ENCODE results near the gene SCN2A. TPM values are rescaled to one million over a fixed set of nuclear protein-coding genes. Genes with fewer than 3 reads are reported as not detected.

The SCN2A gene
- total RNA-seq (2021) (0.39 to 0.53 TPM (median 0.44 TPM) in 3 replicates), Bru-seq, nascent RNA (percentile 25 among the genes with signal in this experiment)
- long read RNA-seq, experiment 1, partial matches to known transcripts = 1 of 3 reads
- long read RNA-seq, experiment 1, other reads (novel, unspliced or antisense) = 2 of 3 reads
- long read RNA-seq, experiment 2, partial matches to known transcripts = 1 of 1 reads
- long read RNA-seq, experiment 2, other reads (novel, unspliced or antisense) = 0 of 1 reads
- long read RNA-seq, experiment 3 = 0 reads

- Mint-ChIP-seq H3K27me3 (ENCODE audit: low read depth) (no peaks in the 10 kb centered on the region), H3K4me1 (peaks cover 4% of the 10 kb centered on the region; the same call in 1 of the 2 replicates), H3K27ac (no peak within 1 kb of the TSS), H3K36me3 (no peaks in the 10 kb centered on the region), H3K9me3 (no peaks in the 10 kb centered on the region), H3K4me3 (no peak within 1 kb of the TSS)
- ChIA-PET CTCF (interaction anchor here (0.8 to 2.3 kb wide), 22 partner anchors 8 to 635 kb away, joined by 3 to 17 read pairs (median 4); partner anchors contain the start of genes CSRNP3 and SCN3A), POLR2A (no interaction called here)
- no peak for TF ChIP-seq TEAD1 (CRISPR knock-in tag; IDR thresholded peaks at IDR 0.05)
- TF ChIP-seq, protein P1, sequence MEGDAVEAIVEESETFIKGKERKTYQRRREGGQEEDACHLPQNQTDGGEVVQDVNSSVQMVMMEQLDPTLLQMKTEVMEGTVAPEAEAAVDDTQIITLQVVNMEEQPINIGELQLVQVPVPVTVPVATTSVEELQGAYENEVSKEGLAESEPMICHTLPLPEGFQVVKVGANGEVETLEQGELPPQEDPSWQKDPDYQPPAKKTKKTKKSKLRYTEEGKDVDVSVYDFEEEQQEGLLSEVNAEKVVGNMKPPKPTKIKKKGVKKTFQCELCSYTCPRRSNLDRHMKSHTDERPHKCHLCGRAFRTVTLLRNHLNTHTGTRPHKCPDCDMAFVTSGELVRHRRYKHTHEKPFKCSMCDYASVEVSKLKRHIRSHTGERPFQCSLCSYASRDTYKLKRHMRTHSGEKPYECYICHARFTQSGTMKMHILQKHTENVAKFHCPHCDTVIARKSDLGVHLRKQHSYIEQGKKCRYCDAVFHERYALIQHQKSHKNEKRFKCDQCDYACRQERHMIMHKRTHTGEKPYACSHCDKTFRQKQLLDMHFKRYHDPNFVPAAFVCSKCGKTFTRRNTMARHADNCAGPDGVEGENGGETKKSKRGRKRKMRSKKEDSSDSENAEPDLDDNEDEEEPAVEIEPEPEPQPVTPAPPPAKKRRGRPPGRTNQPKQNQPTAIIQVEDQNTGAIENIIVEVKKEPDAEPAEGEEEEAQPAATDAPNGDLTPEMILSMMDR (IDR thresholded peaks at IDR 0.05) = peak; percentile 33
- ATAC-seq (peak; percentile 44; the same call in 1 of the 2 replicates), DNase-seq (ENCODE audit: low spot score) (no peak)
Measured at GRCh38 chr2:165239230-165239629, at the start of gene SCN2A. SCN2A (plus strand) TSS chr2:165239414; CDS start chr2:165295824, 56,410 bp downstream.

- CTCF ChIA-PET = interaction anchor here (0.5 to 2.3 kb wide), 5 partner anchors 12 to 175 kb away, joined by 3 to 17 read pairs (median 6); partner anchors contain the start of gene SCN3A
- DNase-seq (ENCODE audit: low spot score) = no peak
- H3K27me3 Mint-ChIP-seq (ENCODE audit: low read depth) = no peaks in the 10 kb centered on the region
- POLR2A ChIA-PET = no interaction called here
- H3K9me3 Mint-ChIP-seq = no peaks in the 10 kb centered on the region
- no peak overlapping the region for H3K4me3 Mint-ChIP-seq
- H3K4me1 Mint-ChIP-seq = no peaks in the 10 kb centered on the region
- TF ChIP-seq MAX (CRISPR knock-in tag; IDR thresholded peaks at IDR 0.05) = no peak
- TF ChIP-seq OVOL2 (CRISPR knock-in tag; IDR thresholded peaks at IDR 0.05; ENCODE audit: borderline replicate concordance) = no peak
- TF ChIP-seq NR2C2 (CRISPR knock-in tag; IDR thresholded peaks at IDR 0.05) = no peak
- no peak for TF ChIP-seq NFATC4 (CRISPR knock-in tag; IDR thresholded peaks at IDR 0.05)
- TF ChIP-seq PRRX2 (CRISPR knock-in tag; IDR thresholded peaks at IDR 0.05) = no peak
- TF ChIP-seq, protein P2, sequence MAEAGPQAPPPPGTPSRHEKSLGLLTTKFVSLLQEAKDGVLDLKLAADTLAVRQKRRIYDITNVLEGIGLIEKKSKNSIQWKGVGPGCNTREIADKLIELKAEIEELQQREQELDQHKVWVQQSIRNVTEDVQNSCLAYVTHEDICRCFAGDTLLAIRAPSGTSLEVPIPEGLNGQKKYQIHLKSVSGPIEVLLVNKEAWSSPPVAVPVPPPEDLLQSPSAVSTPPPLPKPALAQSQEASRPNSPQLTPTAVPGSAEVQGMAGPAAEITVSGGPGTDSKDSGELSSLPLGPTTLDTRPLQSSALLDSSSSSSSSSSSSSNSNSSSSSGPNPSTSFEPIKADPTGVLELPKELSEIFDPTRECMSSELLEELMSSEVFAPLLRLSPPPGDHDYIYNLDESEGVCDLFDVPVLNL (CRISPR knock-in tag; IDR thresholded peaks at IDR 0.05; ENCODE audit: borderline replicate concordance, low read depth) = no peak
- no peak for TF ChIP-seq ZBTB21 (CRISPR knock-in tag; IDR thresholded peaks at IDR 0.05; ENCODE audit: borderline replicate concordance)
- no peak for TF ChIP-seq GTF2I (CRISPR knock-in tag; conservative IDR thresholded peaks at IDR 0.05)
- TF ChIP-seq, protein P3, sequence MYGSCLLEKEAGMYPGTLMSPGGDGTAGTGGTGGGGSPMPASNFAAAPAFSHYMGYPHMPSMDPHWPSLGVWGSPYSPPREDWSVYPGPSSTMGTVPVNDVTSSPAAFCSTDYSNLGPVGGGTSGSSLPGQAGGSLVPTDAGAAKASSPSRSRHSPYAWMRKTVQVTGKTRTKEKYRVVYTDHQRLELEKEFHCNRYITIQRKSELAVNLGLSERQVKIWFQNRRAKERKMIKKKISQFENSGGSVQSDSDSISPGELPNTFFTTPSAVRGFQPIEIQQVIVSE (CRISPR knock-in tag; IDR thresholded peaks at IDR 0.05; ENCODE audit: borderline replicate concordance) = no peak
- no peak for TF ChIP-seq MLX (CRISPR knock-in tag; IDR thresholded peaks at IDR 0.05)
- peak; percentile 62; the same call in 1 of the 2 replicates for ATAC-seq
- no peaks in the 10 kb centered on the region for H3K36me3 Mint-ChIP-seq
- H3K27ac Mint-ChIP-seq = no peak overlapping the region
Measured at GRCh38 chr2:165191096-165191728, 48.0 kb upstream of the SCN2A start.

DNA sequence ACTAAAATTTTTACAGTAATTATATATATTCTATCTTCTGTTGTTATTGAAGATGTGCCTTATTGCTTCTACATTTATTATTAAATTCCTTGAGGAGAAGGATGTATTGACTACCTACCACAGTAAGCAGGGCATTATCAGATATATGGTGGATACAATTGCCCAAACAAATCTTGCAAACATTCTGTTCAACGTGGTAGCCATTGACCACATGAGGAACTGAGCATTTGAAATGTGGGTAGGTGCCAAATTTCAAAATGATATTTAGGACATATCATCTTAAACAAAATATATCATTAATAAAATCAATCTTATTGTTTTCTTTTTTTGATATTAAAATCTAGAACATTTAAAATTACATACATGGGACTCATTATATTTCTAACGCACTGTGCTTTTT, 46.5 kb upstream of the SCN2A start:
- Mint-ChIP-seq H3K36me3 (no peaks in the 10 kb centered on the region), H3K27me3 (ENCODE audit: low read depth) (no peaks in the 10 kb centered on the region), H3K9me3 (no peaks in the 10 kb centered on the region), H3K4me3 (no peak overlapping the region), H3K27ac (no peak overlapping the region), H3K4me1 (peaks cover 5% of the 10 kb centered on the region)
- ChIA-PET POLR2A (no interaction called here), CTCF (no interaction called here)
- TF ChIP-seq E2F1 (CRISPR knock-in tag; IDR thresholded peaks at IDR 0.05) = no peak
- TF ChIP-seq NR2C2 (CRISPR knock-in tag; IDR thresholded peaks at IDR 0.05) = no peak
- no peak for TF ChIP-seq ZNF138 (CRISPR knock-in tag; conservative IDR thresholded peaks at IDR 0.05)
- no peak for TF ChIP-seq E2F5 (CRISPR knock-in tag; IDR thresholded peaks at IDR 0.05)
- no peak for TF ChIP-seq NR3C1 (CRISPR knock-in tag; conservative IDR thresholded peaks at IDR 0.05; ENCODE audit: low read depth)
- TF ChIP-seq NFATC4 (CRISPR knock-in tag; IDR thresholded peaks at IDR 0.05) = no peak
- TF ChIP-seq FOXP1 (CRISPR knock-in tag; IDR thresholded peaks at IDR 0.05; ENCODE audit: borderline replicate concordance) = no peak
- TF ChIP-seq ZNF671 (CRISPR knock-in tag; IDR thresholded peaks at IDR 0.05) = no peak
- TF ChIP-seq GRHL2 (CRISPR knock-in tag; IDR thresholded peaks at IDR 0.05; ENCODE audit: insufficient replicate concordance, severe bottlenecking) = no peak
- ATAC-seq (no peak), DNase-seq (ENCODE audit: low spot score) (no peak)

Measured in WTC11 (cell line).